Right lobe of liver (tissue), 6 donors: ENCODE data around the gene BCAP29. TPM values are rescaled to one million over a fixed set of nuclear protein-coding genes. Genes with fewer than 3 reads are reported as not detected.
A peak's percentile ranks its signal among the peaks of the same experiment; 100 is the strongest.

Source experiments
- ATAC-seq, 4 donors: fragments of 200-7000 bp; cut with Tn5 transposase; one replicate each; pipeline ENCODE4 v1.9.1; 2020; ENCODE audit warnings: mild to moderate bottlenecking in 4 of 4, moderate library complexity in 4 of 4
- DNase-seq, 3 donors: peaks; one replicate each; pipeline ENCODE4 v3.0.0-alpha.2; 2020
- H3K27ac ChIP-seq, 3 donors: fragments of 200-600 bp; one replicate each; pipeline ENCODE4 v1.8.0; 2022
- H3K27me3 ChIP-seq, 2 donors: fragments of 200-600 bp; one replicate each; pipeline ENCODE4 v1.8.0; 2022
- H3K36me3 ChIP-seq, 4 donors: fragments of 200-600 bp; sonication (generic) in 1 of 4; one replicate each; pipeline versions ENCODE4 v1.5.1 to v1.8.0; 2017 to 2022; ENCODE audit warnings: control low read depth in 1 of 4
- H3K4me1 ChIP-seq, 4 donors: fragments of 200-600 bp; sonication (generic) in 1 of 4; one replicate each; pipeline versions ENCODE4 v1.5.1 to v1.8.0; 2017 to 2022; ENCODE audit warnings: control low read depth in 1 of 4
- H3K4me3 ChIP-seq, 3 donors: fragments of 200-600 bp; one replicate each; pipeline ENCODE4 v1.8.0; 2022
- H3K9me3 ChIP-seq, 4 donors: fragments of 200-600 bp; sonication (generic) in 1 of 4; one replicate each; pipeline versions ENCODE4 v1.5.1 to v1.8.0; 2017 to 2022; ENCODE audit warnings: control low read depth in 1 of 4
- POLR2A ChIP-seq: fragments of 450-650 bp; IDR thresholded peaks from one replicate; pipeline ENCODE4 v1.6.1; 2017; ENCODE audit warnings: antibody characterized with exemption, mild to moderate bottlenecking
- WGBS: methylation state at CpG from one replicate; pipeline ENCODE4 v1.1.6; 2018; ENCODE audit warnings: low coverage, low lambda C conversion rate; ENCODE audit not compliant: insufficient coverage; ENCODE audit errors: missing lambda C conversion rate; 5-methylcytosine and 5-hydroxymethylcytosine counted together
- intact Hi-C, 2 donors: fragments of 100-400 bp; cut with DNase I; formaldehyde crosslinking; loops; one replicate each; pipeline versions ENCODE4 v1.11.2 to v1.14.1; 2022
- total RNA-seq, 6 experiments: library from RNA; depleted of rRNA in 2 of 6; stranded (reverse); fragments of >200 nt in 2 of 6; fragmentation: NEBNext Ultra II Directional in 3 of 6; extraction: Animal tissue kit (Norgen Biotek cat#: 25700) in 3 of 6; gene quantifications; one replicate each; pipeline versions ENCODE4 v1.1.0 to v1.2.4, GENCODE V29; 2016 to 2023
- TF ChIP-seq, protein P1 (sequence below), 4 donors: fragments of 200-600 bp in 3 of 4; fragments of 450-650 bp in 1 of 4; IDR thresholded peaks; one replicate each; pipeline versions ENCODE4 v1.5.1 to v1.8.0; 2016 to 2022; ENCODE audit warnings: antibody characterized with exemption in 4 of 4, mild to moderate bottlenecking in 2 of 4
- donor health status: DM: no; HTN: yes; CAD: no.
- donor health status: DM: no; HTN: no; CAD: no.
- donor health status: DM: no; HTN: no; CAD: no.
- donor health status: DM: no; HTN: yes; CAD: no.
- donor health status: DM: no; HTN: yes; CAD: no.

The BCAP29 gene
- total RNA-seq, 6 experiments from 2014 or later = 26.2 to 59.5 (median 31.0) TPM

DNA sequence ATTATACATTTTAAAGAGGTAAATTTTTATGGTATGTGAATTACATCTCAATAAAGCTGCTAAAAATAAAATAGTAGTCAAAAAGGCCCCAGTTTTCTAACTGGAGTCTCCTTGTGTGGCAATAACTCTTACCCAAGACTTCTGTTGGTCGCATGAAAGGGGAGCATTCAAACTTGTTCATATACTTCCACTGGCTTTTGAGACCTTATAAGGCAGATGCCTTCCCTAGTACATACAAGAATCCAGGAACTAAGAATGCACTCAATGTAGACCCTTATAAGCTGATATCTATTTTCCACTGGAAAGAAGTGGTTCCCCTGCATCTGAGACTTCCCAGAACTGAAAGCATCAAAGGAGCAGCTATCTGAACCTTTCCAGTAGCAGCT, 13.0 kb downstream of the BCAP29 start:
- ATAC-seq = no peak
- no peaks in the 10 kb centered on the region for H3K4me1 ChIP-seq
- TF ChIP-seq POLR2A = no peak
- TF ChIP-seq, protein P1, sequence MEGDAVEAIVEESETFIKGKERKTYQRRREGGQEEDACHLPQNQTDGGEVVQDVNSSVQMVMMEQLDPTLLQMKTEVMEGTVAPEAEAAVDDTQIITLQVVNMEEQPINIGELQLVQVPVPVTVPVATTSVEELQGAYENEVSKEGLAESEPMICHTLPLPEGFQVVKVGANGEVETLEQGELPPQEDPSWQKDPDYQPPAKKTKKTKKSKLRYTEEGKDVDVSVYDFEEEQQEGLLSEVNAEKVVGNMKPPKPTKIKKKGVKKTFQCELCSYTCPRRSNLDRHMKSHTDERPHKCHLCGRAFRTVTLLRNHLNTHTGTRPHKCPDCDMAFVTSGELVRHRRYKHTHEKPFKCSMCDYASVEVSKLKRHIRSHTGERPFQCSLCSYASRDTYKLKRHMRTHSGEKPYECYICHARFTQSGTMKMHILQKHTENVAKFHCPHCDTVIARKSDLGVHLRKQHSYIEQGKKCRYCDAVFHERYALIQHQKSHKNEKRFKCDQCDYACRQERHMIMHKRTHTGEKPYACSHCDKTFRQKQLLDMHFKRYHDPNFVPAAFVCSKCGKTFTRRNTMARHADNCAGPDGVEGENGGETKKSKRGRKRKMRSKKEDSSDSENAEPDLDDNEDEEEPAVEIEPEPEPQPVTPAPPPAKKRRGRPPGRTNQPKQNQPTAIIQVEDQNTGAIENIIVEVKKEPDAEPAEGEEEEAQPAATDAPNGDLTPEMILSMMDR (IDR thresholded peaks at IDR 0.05) = no peak
- peaks cover 0 to 17% (median 0%) of the 10 kb centered on the region in 4 donors for H3K36me3 ChIP-seq
- no peaks in the 10 kb centered on the region for H3K9me3 ChIP-seq
- H3K27ac ChIP-seq = no peak overlapping the region
- intact Hi-C loops = no loop called here
- no peaks in the 10 kb centered on the region for H3K27me3 ChIP-seq
- no peak for DNase-seq
- no peak overlapping the region for H3K4me3 ChIP-seq
- 89% methylated on average over 1 of the region's 1 CpG for WGBS

DNA sequence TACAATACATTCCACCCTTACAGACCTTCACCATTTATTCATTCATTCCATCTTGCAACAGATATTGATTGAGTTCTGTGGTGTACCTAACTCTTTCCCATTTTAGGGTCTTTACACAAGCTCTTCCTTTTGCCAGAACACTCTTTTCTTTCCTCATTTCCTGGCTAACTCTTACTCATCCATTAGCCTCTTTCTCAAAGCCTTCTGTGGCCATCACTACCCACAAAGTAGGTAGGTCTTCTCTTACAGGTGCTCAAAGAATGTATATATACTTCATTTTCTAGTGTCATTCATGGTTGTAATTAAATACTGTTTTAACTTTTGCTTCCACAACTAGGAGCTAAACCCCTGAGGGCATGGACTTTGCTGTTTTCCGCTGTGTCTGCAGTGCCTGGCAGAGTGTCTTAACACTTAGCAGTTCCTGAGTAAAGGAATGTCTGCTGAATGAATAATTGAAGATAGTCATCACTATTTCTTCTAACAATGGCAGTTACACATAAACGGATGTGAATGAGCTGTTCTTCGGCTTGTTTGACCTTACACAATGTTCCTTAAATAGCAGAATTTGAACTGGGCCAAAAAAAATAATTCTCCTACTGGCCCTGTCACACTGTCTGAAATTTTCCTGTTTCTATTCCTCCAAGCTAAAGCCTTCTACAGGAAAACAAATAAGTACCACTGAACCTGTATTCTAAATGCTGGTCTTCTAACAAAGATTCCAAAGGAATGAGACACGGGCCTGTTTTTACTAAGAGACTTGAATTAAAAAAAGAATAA, 15.1 kb downstream of the BCAP29 start:
- no peaks in the 10 kb centered on the region for H3K27me3 ChIP-seq
- H3K27ac ChIP-seq = peak overlapping the region in 1 of 3 donors; percentile 36
- TF ChIP-seq, protein P1 (IDR thresholded peaks at IDR 0.05) = no peak
- TF ChIP-seq POLR2A = no peak
- peaks cover 0 to 21% (median 0%) of the 10 kb centered on the region in 4 donors for H3K36me3 ChIP-seq
- ATAC-seq (peak; percentile 50 to 85 (median 66)), DNase-seq (no peak)
- H3K4me3 ChIP-seq = no peak overlapping the region
- 63% methylated on average over 4 of the region's 4 CpGs for WGBS
- H3K9me3 ChIP-seq = no peaks in the 10 kb centered on the region
- H3K4me1 ChIP-seq = no peaks in the 10 kb centered on the region
- intact Hi-C loops = no loop called here

DNA sequence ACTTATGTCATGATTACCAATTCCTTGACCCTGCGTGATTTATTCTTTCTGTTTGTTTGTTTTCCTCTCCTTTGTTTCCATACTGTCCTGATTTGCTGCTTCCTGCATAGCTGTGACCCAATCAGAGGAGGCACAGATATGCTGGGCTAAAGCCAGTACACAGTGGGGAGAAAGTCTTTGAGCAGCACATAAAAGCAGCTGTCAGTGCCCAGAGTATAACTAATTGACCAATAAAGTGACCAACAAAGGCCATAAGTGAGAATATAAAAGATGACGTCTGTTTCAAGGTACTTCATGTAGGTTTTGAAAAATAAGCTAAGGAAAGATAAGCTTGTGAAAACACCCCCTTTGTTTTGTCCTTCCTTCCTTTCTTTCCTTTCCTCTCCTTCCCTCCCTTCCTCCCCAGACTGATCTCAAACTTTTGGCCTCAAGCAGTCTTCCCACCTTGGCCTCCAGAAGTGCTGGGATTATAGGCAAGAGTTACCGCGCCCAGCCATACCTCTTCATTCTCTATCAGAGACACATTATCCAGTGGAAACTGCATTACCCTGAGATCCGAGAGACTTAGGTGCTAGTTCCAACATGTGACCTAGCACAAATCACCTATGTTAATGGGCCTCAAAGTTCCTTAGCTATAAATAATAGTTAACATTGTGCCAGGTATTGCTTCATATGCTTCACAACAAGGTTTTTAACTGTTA, 17.0 kb downstream of the BCAP29 start:
- peak; percentile 28 to 56 (median 38) for ATAC-seq
- intact Hi-C loops = no loop called here
- no peaks in the 10 kb centered on the region for H3K9me3 ChIP-seq
- peaks cover 0 to 25% (median 1%) of the 10 kb centered on the region in 4 donors for H3K36me3 ChIP-seq
- H3K4me1 ChIP-seq = no peaks in the 10 kb centered on the region
- H3K27me3 ChIP-seq = no peaks in the 10 kb centered on the region
- WGBS = 70% methylated on average over 5 of the region's 5 CpGs
- no peak overlapping the region for H3K27ac ChIP-seq
- TF ChIP-seq POLR2A = no peak
- TF ChIP-seq, protein P1 (IDR thresholded peaks at IDR 0.05) = no peak
- no peak for DNase-seq
- H3K4me3 ChIP-seq = no peak overlapping the region

DNA sequence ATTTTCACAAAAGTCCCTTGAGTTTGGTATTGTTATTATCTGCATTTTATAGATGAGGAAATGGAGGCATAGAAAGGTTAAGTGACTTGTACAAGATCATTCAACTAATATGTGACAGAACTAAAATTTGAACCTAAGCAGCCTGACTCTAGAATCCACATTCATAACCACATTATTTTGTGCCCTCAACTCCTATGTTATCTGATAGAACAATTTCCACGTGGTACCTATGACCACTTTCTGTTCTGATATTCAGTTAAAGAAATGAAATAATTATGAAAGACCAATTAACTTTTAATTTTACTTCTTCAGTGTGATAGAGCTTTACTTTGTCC, 17.5 kb downstream of the BCAP29 start:
- Histone ChIP-seq H3K27me3 (no peaks in the 10 kb centered on the region), H3K9me3 (no peaks in the 10 kb centered on the region), H3K4me3 (no peak overlapping the region), H3K27ac (no peak overlapping the region), H3K4me1 (no peaks in the 10 kb centered on the region), H3K36me3 (peaks cover 0 to 25% (median 1%) of the 10 kb centered on the region in 4 donors)
- intact Hi-C loops = no loop called here
- no peak for DNase-seq
- ATAC-seq = no peak
- whole genome bisulfite sequencing = 100% methylated on average over 1 of the region's 1 CpG
- TF ChIP-seq, protein P1 (IDR thresholded peaks at IDR 0.05) = no peak
- TF ChIP-seq POLR2A = no peak
